ENCODE data around the gene CHST12. TPM values are rescaled to one million over a fixed set of nuclear protein-coding genes. Genes with fewer than 3 reads are reported as not detected.
"Not testable (repeated sequence)": the region's sequence is repeated elsewhere in the genome, so short reads cannot be mapped to it uniquely, and the experiment has no call there.

Gene CHST12
- total RNA-seq, 2 donors from 2014 or later, result 8.7 to 8.8 TPM

DNA sequence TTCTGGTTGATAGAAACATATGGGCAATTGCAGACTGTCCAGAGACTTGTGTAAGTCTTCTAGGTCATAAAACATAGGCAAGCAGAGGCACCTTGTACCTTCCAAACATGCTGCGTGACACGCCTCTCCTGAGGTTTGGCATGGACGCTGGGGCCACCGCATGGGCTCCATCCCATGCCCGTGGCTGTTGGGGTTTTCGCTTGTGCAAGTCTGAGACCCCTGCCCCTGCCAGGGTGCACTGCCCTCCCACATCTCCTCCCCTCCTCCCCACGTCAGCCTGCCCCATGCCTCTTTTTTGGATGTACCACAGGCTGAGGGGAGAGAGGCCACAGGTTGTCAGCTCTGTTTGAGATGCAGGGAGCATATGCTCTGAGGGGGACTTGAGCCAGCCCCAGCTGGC lies 29.8 kb upstream of the CHST12 start:
- H3K36me3 ChIP-seq, result peaks cover 44% of the 10 kb centered on the region
- no peaks in the 10 kb centered on the region for H3K27me3 ChIP-seq
- DNase-seq, result no peak
- H3K9me3 ChIP-seq, result no peaks in the 10 kb centered on the region
- H3K9ac ChIP-seq (ENCODE audit: low read depth in 2 of 2, low read length in 2 of 2), result no peak overlapping the region
- H3K4me3 ChIP-seq, result no peak overlapping the region
- TF ChIP-seq, protein P1, sequence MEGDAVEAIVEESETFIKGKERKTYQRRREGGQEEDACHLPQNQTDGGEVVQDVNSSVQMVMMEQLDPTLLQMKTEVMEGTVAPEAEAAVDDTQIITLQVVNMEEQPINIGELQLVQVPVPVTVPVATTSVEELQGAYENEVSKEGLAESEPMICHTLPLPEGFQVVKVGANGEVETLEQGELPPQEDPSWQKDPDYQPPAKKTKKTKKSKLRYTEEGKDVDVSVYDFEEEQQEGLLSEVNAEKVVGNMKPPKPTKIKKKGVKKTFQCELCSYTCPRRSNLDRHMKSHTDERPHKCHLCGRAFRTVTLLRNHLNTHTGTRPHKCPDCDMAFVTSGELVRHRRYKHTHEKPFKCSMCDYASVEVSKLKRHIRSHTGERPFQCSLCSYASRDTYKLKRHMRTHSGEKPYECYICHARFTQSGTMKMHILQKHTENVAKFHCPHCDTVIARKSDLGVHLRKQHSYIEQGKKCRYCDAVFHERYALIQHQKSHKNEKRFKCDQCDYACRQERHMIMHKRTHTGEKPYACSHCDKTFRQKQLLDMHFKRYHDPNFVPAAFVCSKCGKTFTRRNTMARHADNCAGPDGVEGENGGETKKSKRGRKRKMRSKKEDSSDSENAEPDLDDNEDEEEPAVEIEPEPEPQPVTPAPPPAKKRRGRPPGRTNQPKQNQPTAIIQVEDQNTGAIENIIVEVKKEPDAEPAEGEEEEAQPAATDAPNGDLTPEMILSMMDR (IDR thresholded peaks at IDR 0.05), result no peak
- H3K27ac ChIP-seq, result no peak overlapping the region
- intact Hi-C loops (cut with DNase I), result no loop called here
- no peaks in the 10 kb centered on the region for H3K4me1 ChIP-seq

DNA sequence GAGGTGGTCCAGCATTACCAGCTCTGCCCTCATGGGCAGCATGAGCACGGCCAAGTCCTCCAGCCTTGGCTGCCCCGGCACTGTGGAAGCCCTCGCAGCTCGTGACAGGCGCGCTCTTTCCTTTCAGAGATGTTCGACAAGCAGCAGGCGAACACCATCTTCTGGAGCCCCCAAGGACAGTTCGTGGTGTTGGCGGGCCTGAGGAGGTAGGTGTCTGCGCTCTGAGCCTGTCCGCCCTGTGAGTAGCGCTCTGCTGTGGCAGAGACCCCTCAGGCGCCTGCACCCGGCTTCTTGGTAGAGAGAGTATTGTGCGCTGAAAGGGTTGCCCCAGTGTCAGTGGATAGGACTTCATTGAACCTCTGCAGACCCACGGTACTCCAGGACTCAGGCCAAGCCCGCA lies 29.0 kb upstream of the CHST12 start:
- Histone ChIP-seq H3K4me3 (no peak overlapping the region), H3K9me3 (no peaks in the 10 kb centered on the region), H3K27me3 (no peaks in the 10 kb centered on the region), H3K4me1 (no peaks in the 10 kb centered on the region), H3K36me3 (peaks cover 42% of the 10 kb centered on the region), H3K27ac (no peak overlapping the region), H3K9ac (ENCODE audit: low read depth in 2 of 2, low read length in 2 of 2) (no peak overlapping the region)
- no peak for DNase-seq
- intact Hi-C loops (cut with DNase I), result no loop called here
- TF ChIP-seq, protein P1 (IDR thresholded peaks at IDR 0.05), result no peak

DNA sequence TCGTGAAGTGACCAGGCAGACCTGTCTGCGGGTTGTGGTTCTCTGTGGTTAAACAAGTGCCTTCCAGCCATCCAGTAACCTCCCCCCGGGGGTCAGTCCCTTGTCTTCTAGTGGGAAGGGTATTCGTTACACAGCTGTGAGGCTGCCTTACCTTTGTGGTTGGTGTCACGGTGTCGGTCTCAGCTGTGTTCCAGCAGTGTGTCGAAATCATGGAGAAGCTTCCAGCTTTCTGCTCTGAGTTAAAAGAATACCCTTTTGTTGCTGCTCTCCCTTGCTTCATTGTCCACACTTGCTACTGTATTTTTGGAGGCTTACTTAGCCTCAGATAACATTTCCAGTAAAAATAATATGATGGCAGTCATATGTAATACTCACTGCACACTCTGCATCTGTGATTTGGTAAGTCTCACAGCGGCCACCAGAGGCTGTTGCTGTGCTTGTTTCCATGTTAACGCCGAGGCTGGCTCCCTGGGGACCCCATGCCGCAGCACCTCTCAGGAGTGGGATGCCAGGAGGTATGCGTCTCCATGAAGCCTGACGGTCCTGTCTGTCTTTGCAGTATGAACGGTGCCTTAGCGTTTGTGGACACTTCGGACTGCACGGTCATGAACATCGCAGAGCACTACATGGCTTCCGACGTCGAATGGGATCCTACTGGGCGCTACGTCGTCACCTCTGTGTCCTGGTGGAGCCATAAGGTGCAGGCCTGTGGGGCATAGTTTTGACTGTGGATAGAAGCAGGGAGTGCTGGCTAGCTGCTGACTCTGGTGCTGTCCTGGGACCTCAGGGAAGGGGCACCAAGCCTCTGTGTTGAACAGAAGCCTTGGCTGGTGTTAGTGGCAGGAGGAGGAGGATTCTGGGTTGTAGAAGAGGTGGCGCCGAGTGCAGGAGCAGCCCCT lies 28.3 kb upstream of the CHST12 start:
- no peaks in the 10 kb centered on the region for H3K9me3 ChIP-seq
- H3K9ac ChIP-seq (ENCODE audit: low read depth in 2 of 2, low read length in 2 of 2), result no peak overlapping the region
- H3K27ac ChIP-seq, result no peak overlapping the region
- no peaks in the 10 kb centered on the region for H3K27me3 ChIP-seq
- no peak for DNase-seq
- no peak overlapping the region for H3K4me3 ChIP-seq
- H3K4me1 ChIP-seq, result no peaks in the 10 kb centered on the region
- intact Hi-C loops (cut with DNase I), result no loop called here
- TF ChIP-seq, protein P1 (IDR thresholded peaks at IDR 0.05), result no peak
- peaks cover 40% of the 10 kb centered on the region for H3K36me3 ChIP-seq

DNA sequence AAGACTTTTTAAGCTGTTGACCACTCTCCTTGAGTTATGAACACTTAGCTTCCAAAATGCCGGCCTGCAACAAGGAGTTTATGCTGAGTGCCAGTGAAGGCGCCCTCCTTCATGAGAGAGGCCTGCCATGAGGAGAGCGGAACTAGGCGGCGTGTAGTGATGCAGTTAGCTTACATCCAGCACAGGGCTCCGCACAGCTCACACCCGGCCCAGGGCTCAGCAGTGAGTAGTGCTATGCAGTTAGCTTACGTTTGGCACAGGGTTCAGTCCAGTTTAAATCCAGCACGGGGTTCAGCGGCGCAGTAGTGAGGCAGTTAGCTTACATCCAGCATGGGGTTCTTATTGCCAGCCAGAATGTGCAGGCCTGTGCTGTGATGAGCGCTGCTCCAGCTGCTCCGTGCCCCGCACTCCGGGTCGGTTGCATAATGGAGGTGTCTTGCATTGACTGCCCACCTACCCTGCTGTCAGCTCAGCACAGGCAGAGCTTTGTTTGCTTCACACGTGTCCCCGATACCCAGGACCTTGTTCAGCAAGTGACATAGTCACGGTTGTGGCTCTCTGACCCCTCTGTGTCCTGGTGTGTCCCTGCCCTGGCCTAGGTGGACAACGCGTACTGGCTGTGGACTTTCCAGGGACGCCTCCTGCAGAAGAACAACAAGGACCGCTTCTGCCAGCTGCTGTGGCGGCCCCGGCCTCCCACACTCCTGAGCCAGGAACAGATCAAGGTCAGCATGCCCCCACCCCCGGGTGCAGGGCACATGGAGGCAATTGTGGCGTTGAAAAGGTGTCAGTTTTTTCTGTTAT lies 26.9 kb upstream of the CHST12 start:
- no peaks in the 10 kb centered on the region for H3K27me3 ChIP-seq
- no peak for DNase-seq
- no peaks in the 10 kb centered on the region for H3K4me1 ChIP-seq
- TF ChIP-seq, protein P1 (IDR thresholded peaks at IDR 0.05), result no peak
- H3K4me3 ChIP-seq, result no peak overlapping the region
- H3K9me3 ChIP-seq, result no peaks in the 10 kb centered on the region
- no peak overlapping the region for H3K27ac ChIP-seq
- H3K9ac ChIP-seq (ENCODE audit: low read depth in 2 of 2, low read length in 2 of 2), result no peak overlapping the region
- intact Hi-C loops (cut with DNase I), result no loop called here
- peaks cover 25% of the 10 kb centered on the region for H3K36me3 ChIP-seq

- H3K36me3 ChIP-seq, result peaks cover 17% of the 10 kb centered on the region
- H3K4me3 ChIP-seq; H3K27ac ChIP-seq; H3K9me3 ChIP-seq; H3K9ac ChIP-seq (ENCODE audit: low read depth in 2 of 2, low read length in 2 of 2); DNase-seq; H3K4me1 ChIP-seq; H3K27me3 ChIP-seq; intact Hi-C loops (cut with DNase I): not testable (repeated sequence)
Measured at GRCh38 chr7:2377492-2377891, 25.9 kb upstream of the CHST12 start.

DNA sequence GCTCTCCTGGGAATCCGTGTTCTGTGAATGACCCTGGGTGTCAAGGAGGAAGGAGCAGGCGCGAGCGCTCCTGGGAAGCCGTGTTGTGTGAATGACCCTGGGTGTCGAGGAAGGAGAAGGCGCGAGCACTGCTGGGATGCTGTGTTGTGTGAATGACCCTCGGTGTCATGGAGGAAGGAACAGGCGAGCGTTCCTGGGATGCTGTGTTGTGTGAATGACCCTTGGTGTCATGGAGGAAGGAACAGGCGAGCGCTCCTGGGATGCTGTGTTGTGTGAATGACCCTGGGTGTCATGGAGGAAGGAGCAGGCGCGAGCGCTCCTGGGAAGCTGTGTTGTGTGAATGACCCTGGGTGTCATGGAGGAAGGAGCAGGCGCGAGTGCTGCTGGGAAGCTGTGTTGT lies 25.3 kb upstream of the CHST12 start:
- H3K9me3 ChIP-seq; intact Hi-C loops (cut with DNase I); H3K4me3 ChIP-seq; H3K9ac ChIP-seq (ENCODE audit: low read depth in 2 of 2, low read length in 2 of 2); H3K27ac ChIP-seq; DNase-seq; H3K4me1 ChIP-seq; H3K27me3 ChIP-seq: not testable (repeated sequence)
- peaks cover 14% of the 10 kb centered on the region for H3K36me3 ChIP-seq

All from colonic mucosa (tissue), 4 donors.